Skin epidermis (tissue), 12 donors: Measurements from ENCODE around the gene BEX1.
"Not testable (repeated sequence)": the region's sequence is repeated elsewhere in the genome, so short reads cannot be mapped to it uniquely, and the experiment has no call there.

ENCODE experiments used
- H3K27ac ChIP-seq, 21 experiments: fragments of 200-600 bp; sonication (generic) in 11 of 21; one replicate each; pipeline ENCODE4 v1.5.0; 2020; ENCODE audit warnings: mild to moderate bottlenecking in 3 of 21, inconsistent platforms in 2 of 21, moderate library complexity in 2 of 21
- H3K4me3 ChIP-seq, 7 experiments: fragments of 200-600 bp; sonication (generic) in 2 of 7; one replicate each; pipeline ENCODE4 v1.5.0; 2020; ENCODE audit warnings: inconsistent platforms in 2 of 7, mild to moderate bottlenecking in 2 of 7, moderate library complexity in 1 of 7

Gene BEX1

DNA sequence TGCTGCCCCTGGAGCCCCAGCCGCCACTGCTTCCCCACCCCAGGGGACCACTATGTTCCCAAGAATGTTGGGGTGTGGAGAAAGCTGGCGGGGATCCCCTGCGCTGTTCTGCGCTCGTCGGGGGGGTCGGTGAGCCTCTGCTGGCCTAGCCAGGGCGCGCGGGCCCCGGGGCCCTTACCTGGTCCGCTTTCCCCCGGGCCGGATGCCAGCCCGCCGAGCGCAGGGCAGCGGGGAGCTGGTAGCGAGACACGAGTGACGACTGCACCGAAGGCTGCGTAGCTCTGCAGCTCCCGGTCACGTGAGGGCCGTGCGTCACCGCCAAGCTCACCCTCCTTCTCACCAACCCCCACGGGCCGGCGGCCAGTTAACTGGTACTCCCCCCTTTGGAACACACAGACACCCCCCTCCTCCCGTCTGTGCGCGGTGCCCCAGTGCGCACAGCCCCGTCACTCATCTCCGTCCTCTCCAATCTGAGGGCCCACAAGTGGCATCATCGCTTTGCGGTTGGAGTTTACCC is at the start of gene BEX1:
Gene BEX1, minus strand, starts transcription at position 254 of the 517 bp plus-strand sequence. CDS start 897 bp downstream, outside the sequence.
- peak within 1 kb of the TSS in 1 of 7 experiments; percentile 8 for H3K4me3 ChIP-seq
- no peak within 1 kb of the TSS for H3K27ac ChIP-seq

GRCh38 chrX:103109497-103109896 is 45.5 kb upstream of the BEX1 start:
- H3K4me3 ChIP-seq, H3K27ac ChIP-seq: not testable (repeated sequence)

GRCh38 chrX:103107836-103108235 is 43.9 kb upstream of the BEX1 start:
- no peak overlapping the region for H3K4me3 ChIP-seq
- no peak overlapping the region for H3K27ac ChIP-seq

DNA sequence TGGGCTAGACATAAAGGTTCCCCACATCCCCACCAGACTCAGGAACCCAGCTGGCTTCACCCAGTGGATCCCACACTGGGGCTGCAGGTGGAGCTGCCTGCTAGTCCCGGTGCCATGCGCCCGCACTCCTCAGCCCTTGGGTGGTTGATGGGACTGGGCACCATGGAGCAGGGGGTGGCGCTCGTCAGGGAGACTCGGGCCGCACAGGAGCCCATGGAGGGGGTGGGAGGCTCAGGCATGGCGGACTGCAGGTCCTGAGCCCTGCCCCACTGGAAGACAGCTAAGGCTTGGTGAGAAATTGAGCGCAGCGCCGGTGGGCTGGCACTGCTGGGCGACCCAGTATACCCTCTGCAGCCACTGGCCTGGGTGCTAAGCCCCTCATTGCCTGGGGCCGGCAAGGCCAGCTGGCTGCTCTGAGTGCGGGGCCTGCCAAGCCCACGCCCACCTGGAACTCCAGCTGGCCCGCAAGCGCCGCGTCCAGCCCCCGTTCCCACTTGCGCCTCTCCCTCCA is 43.3 kb upstream of the BEX1 start:
- not testable (repeated sequence) for H3K27ac ChIP-seq

DNA sequence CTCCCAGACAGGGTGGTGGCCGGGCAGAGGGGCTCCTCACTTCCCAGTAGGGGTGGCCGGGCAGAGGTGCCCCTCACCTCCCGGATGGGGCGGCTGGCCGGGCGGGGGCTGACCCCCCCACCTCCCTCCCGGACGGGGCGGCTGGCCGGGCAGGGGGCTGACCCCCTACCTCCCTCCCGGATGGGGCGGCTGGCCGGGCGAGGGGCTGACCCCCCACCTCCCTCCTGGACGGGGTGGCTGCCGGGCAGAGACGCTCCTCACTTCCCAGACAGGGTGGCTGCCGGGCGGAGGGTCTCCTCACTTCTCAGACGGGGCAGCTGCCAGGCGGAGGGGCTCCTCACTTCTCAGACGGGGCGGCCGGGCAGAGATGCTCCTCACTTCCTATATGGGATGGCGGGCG is 40.4 kb upstream of the BEX1 start:
- not testable (repeated sequence) for H3K4me3 ChIP-seq, H3K27ac ChIP-seq

More for the DNA sequence above, 43.3 kb upstream of the BEX1 start:
- not testable (repeated sequence) for H3K4me3 ChIP-seq

DNA sequence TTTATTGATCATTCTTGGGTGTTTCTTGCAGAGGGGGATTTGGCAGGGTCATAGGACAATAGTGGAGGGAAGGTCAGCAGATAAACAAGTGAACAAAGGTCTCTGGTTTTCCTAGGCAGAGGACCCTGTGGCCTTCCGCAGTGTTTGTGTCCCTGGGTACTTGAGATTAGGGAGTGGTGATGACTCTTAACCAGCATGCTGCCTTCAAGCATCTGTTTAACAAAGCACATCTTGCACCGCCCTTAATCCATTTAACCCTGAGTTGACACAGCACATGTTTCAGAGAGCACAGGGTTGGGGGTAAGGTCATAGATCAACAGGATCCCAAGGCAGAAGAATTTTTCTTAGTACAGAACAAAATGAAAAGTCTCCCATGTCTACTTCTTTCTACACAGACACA is 39.9 kb upstream of the BEX1 start:
- not testable (repeated sequence) for H3K4me3 ChIP-seq, H3K27ac ChIP-seq

- Histone ChIP-seq H3K27ac (no peak overlapping the region), H3K4me3 (no peak overlapping the region)
Measured at GRCh38 chrX:103101299-103102042, 37.5 kb upstream of the BEX1 start.

DNA sequence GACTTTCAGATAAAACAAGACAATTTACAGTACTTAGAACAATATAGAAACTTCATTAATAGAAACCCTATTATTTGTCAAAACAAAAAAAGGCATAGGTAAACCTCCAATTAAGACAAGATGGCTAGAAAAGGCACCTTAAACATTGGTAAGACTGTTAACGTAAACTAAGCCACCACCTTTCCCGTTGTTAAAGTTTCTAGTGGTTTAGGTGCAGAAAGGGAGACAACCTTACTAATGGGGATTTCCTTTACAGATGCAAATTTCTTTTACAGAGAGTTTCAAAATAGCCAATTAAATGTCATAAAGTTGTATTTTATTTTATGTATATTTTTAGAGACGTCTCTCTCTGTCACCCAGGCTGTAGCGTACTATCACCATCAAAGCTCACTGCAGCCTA is 36.5 kb upstream of the BEX1 start:
- H3K4me3 ChIP-seq, result no peak overlapping the region
- no peak overlapping the region for H3K27ac ChIP-seq

- Histone ChIP-seq H3K27ac (no peak overlapping the region), H3K4me3 (no peak overlapping the region)
Measured at GRCh38 chrX:103099691-103100090, 35.7 kb upstream of the BEX1 start.

GRCh38 chrX:103098488-103098887 is 34.5 kb upstream of the BEX1 start:
- H3K4me3 ChIP-seq, result no peak overlapping the region
- H3K27ac ChIP-seq, result no peak overlapping the region

- Histone ChIP-seq H3K4me3 (no peak within 1 kb of the TSS), H3K27ac (no peak within 1 kb of the TSS)
Measured at GRCh38 chrX:103092942-103093341, 29.0 kb upstream of the BEX1 start, which contains the start of gene NXF3. Gene NXF3 (minus strand): TSS chrX:103093143. CDS start chrX:103093023, 120 bp downstream.

DNA sequence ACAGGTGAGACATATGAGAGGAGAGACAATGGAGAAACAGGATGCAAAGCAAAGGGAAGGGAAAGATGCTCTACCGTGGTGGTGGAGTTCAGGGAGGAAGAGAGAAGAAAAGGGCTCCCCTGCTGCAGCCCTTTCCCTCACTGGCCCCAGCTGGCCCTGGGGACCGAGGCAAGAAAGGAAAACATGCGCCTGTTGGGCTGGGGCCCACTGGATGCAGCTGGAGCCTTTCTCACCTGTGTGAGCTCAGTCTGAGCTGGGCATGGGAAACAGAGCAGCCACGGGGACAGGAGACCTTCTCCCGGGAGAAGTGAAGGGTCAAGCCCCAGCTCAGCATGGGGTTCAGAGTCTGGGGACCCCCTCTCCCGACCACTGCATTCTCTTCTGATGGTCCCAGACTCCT is 17.1 kb upstream of the BEX1 start:
- no peak overlapping the region for H3K27ac ChIP-seq
- H3K4me3 ChIP-seq, result no peak overlapping the region

DNA sequence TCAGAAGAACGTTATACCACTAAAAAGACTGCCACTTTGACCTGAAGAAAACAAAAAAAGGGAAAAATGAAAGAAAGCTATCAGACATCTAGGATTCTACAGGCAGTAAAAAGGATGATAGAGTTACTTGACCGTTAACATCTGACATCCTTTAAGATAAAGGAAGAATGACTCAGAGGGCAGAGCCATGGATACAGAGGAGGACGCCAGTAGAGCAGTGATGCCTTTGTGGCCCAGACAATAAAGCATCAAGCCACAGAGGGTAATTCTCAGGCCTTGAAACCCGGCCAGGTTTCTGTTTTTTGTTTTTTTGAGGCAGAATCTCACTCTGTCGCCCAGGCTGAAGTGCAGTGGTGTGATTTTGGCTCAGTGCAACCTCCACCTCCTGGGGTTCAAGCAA is 9.5 kb upstream of the BEX1 start:
- Histone ChIP-seq H3K4me3 (no peak overlapping the region), H3K27ac (no peak overlapping the region)

GRCh38 chrX:103066606-103067005 is 2.6 kb upstream of the BEX1 start:
- no peak overlapping the region for H3K4me3 ChIP-seq
- no peak overlapping the region for H3K27ac ChIP-seq

DNA sequence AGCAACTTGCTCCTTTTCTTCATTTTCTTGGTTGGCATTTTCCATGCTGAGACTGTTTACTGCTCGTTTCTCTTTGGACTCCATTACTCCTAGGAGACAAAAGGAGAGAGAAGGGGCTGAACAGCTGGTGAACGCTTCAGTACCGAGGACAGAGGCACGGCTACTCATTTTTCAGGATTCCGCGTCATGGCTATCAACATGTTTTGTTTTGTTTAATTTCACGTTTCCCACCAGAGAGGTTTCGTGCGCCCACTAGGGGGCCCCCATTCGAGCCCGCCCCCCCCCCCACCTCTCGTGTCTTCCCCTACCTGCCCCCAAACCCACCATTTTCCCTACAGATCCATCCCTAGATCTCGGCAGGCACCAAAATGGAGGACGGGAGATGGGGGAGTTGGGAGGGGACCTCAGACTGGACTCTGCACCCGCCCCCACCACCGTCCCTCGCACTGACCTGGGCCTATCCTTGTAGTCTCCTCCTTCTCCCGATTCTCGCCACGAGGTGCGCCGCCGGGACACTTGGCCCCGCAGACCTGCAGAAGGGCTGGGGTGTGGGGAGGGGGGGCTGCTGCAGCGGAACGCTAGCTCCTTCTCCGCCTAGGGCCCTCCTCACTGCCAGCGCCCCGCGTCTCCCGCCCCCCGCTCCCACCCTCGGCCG is 653 bp downstream of the BEX1 start:
- Histone ChIP-seq H3K27ac (no peak overlapping the region), H3K4me3 (peak overlapping the region in 1 of 7 experiments; percentile 8)

DNA sequence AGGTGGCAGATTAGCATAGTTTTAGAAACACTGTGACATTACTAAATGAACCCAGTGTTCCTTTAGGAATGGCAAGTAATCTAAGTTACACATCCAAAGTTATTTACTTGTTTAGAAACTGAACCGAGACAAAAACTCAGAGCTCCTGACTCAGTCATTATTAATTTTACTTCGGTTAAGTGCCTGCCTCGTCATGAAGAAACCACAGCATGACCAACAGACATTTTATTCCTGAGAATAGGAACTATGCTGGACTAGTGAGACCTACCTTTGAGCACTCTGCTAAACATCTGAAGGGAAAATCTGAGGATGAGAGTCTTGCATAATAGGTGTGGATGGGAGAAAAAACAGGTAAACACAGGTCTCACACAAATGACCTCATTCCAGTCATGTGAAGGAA is 2.5 kb downstream of the BEX1 start:
- Histone ChIP-seq H3K27ac (no peak overlapping the region), H3K4me3 (no peak overlapping the region)

DNA sequence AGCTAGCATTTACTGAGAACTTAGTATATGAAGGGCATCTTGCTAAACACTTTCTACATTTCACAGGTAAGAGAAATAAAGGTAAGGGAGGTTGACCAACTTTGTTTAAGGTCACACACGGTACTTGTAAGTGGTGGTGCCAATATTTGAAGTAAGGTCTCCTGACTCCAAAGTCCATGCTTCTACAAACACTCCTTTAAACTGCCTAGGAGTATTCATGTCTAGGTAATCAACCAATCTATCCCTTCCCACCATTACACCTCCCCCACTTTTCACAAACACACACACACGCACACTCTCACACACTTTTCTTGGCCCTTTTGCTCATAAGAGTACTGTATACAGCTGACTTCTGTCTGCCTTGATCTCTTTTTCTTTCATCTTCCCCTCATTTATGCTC is 7.1 kb downstream of the BEX1 start:
- Histone ChIP-seq H3K27ac (no peak overlapping the region), H3K4me3 (no peak overlapping the region)

DNA sequence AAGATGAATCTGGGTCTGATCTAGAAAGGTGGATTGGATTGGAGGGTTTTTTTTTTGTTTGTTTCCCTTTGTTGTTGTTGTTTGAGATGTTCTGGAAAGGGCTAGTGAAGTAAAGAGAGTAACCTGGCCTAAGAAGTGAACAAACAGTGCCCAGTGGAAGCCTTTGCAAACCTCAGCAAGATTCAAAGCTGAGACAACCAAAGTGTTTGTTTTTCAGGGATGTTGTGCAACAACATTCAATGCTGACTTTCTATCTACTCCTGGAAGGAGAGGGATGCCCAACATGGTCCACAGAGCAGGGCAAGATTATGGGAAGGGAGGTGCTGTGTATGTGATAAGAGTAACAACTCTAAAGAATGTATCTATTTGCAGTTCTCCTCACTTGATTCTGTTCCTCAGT is 11.3 kb downstream of the BEX1 start:
- no peak overlapping the region for H3K27ac ChIP-seq
- H3K4me3 ChIP-seq, result no peak overlapping the region

DNA sequence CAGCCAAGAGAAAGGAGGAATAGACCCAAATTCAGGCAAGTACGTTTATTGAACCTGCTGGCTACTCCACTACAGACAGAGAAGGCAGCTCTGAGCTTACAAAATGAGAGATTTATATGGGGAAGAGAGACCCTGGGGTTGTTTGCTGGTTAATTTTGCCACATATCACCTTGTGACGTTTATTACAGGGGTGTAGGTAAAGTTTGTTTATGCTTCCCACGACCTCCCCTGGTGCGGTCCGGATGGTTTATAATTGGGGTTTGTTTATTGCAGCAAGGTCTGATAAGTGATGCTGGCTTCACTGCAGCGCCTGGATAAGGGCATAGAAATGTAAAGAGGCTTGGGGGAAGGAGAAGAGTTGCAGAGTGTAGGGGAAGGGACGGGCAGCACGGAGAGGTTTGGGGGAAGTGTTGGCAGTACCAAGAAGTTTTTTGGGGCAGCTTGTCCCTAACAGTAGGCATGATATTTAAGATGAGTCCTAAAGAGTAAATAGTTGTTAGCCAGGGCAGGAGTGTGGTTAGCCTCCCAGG is 12.6 kb downstream of the BEX1 start:
- Histone ChIP-seq H3K27ac (no peak overlapping the region), H3K4me3 (no peak overlapping the region)

DNA sequence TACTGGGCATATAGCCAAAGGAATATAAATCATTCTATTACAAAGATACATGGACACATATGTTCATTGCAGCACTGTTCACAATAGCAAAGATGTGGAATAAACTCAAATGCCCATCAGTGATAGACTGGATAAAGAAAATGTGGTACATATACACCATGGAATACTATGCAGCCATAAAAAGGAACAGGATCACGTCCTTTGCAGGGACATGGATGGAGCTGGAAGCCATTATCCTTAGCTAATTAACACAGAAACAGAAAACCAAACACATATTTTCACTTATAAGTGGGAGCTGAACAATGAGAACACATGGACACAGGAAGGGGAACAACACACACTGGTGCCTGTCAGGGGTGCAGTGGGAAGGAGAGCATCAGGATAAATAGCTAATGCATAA is 30.6 kb downstream of the BEX1 start:
- H3K27ac ChIP-seq, H3K4me3 ChIP-seq: not testable (repeated sequence)

- H3K4me3 ChIP-seq, result no peak overlapping the region
Measured at GRCh38 chrX:103017542-103017941, 46.4 kb downstream of the BEX1 start.

More at GRCh38 chrX:103017542-103017941, 46.4 kb downstream of the BEX1 start:
- H3K27ac ChIP-seq, result no peak overlapping the region
